Measurements from ENCODE around the gene TMEM145. TPM values are rescaled to one million over a fixed set of nuclear protein-coding genes. Genes with fewer than 3 reads are reported as not detected.

Gene TMEM145
- total RNA-seq, 4 donors from 2014 or later = 0.87 TPM; not detected in 3

DNA sequence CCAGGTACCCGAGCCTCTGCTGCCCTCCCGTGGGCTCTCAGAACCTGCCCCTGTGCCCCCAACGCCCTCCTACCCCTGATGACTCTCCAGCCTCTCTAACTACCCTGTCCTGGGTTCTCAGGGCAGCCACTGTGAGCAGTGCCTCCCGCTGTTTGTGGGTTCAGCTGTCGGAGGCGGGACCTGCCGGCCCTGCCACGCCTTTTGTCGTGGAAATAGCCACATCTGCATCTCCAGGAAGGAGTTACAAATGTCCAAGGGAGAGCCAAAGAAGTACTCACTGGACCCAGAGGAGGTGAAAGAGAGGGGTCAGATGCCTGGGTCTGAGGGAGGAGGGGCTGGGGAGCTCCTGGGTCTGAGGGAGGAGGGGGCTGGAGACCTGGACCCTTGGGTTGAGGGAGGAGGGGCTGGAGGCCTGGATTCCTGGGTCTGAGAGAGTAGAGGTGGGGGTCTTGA lies 57.0 kb downstream of the TMEM145 start:
- no peaks in the 10 kb centered on the region for H3K9me3 ChIP-seq
- TF ChIP-seq POLR2A (IDR thresholded peaks at IDR 0.05) = no peak
- H3K4me3 ChIP-seq = no peak overlapping the region
- in situ Hi-C loops (cut with MboI; ENCODE audit: low sequenced_read_pairs in 4 of 4) = no loop called here
- no peak overlapping the region for H3K27ac ChIP-seq
- intact Hi-C loops (cut with DNase I; ENCODE audit: low total_unique reads) = no loop called here
- H3K4me1 ChIP-seq = peaks cover 0 to 5% of the 10 kb centered on the region in 2 donors
- H3K36me3 ChIP-seq = no peaks in the 10 kb centered on the region
- DNase-seq (no peak), ATAC-seq (no peak)
- H3K27me3 ChIP-seq = no peaks in the 10 kb centered on the region

GRCh38 chr19:42370626-42371175 lies 57.6 kb downstream of the TMEM145 start:
- TF ChIP-seq POLR2A (IDR thresholded peaks at IDR 0.05) = no peak
- TF ChIP-seq, protein P1, sequence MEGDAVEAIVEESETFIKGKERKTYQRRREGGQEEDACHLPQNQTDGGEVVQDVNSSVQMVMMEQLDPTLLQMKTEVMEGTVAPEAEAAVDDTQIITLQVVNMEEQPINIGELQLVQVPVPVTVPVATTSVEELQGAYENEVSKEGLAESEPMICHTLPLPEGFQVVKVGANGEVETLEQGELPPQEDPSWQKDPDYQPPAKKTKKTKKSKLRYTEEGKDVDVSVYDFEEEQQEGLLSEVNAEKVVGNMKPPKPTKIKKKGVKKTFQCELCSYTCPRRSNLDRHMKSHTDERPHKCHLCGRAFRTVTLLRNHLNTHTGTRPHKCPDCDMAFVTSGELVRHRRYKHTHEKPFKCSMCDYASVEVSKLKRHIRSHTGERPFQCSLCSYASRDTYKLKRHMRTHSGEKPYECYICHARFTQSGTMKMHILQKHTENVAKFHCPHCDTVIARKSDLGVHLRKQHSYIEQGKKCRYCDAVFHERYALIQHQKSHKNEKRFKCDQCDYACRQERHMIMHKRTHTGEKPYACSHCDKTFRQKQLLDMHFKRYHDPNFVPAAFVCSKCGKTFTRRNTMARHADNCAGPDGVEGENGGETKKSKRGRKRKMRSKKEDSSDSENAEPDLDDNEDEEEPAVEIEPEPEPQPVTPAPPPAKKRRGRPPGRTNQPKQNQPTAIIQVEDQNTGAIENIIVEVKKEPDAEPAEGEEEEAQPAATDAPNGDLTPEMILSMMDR (IDR thresholded peaks at IDR 0.05 in 4 of 5, conservative IDR thresholded peaks at IDR 0.05 in 1 of 5) = no peak
- intact Hi-C loops (cut with DNase I; ENCODE audit: low total_unique reads) (no loop called here), in situ Hi-C loops (cut with MboI; ENCODE audit: low sequenced_read_pairs in 4 of 4) (no loop called here)
- no peaks in the 10 kb centered on the region for H3K27me3 ChIP-seq
- no peaks in the 10 kb centered on the region for H3K36me3 ChIP-seq
- H3K4me3 ChIP-seq = no peak overlapping the region
- H3K4me1 ChIP-seq = peaks cover 0 to 4% of the 10 kb centered on the region in 2 donors
- DNase-seq (no peak), ATAC-seq (no peak)
- H3K9me3 ChIP-seq = no peaks in the 10 kb centered on the region
- H3K27ac ChIP-seq = no peak overlapping the region

Small RNA genes within 50 kb of the gene (microRNA-seq; reads per million reads assigned to microRNA genes)
- gene MIR8077 (ENCODE audit: borderline replicate concordance in 2 of 2) = 0 reads per million in 2 donors

Other genes starting within 250 kb of the TMEM145 start
- gene GRIK5, start 243.1 kb upstream of the TMEM145 start, total RNA-seq = 1 to 10 TPM in 1 of 4 donors, under 1 TPM in 2, not detected in 1; 0.20 to 1.0 (median 0.62) TPM
- 10 to 100 TPM; 10.8 to 15.1 (median 13.8) TPM for gene ZNF574, start 237.1 kb upstream of the TMEM145 start, total RNA-seq
- gene POU2F2, start 180.9 kb upstream of the TMEM145 start, total RNA-seq = 1 to 10 TPM in 2 of 4 donors, under 1 TPM in 1, not detected in 1; 0.26 to 1.7 (median 1.6) TPM
- gene DEDD2, start 95.6 kb upstream of the TMEM145 start, total RNA-seq = 10 to 100 TPM; 22.5 to 33.6 (median 29.2) TPM
- 1 to 10 TPM; 3.3 to 5.8 (median 4.9) TPM for gene ZNF526, start 93.0 kb upstream of the TMEM145 start, total RNA-seq
- 10 to 100 TPM; 24.2 to 48.0 (median 40.1) TPM for gene GSK3A, start 70.7 kb upstream of the TMEM145 start, total RNA-seq
- gene ERF, start 58.2 kb upstream of the TMEM145 start, total RNA-seq = 10 to 100 TPM; 14.0 to 26.7 (median 14.8) TPM
- 10 to 100 TPM; 15.2 to 52.2 (median 41.5) TPM for gene CIC, start 44.1 kb upstream of the TMEM145 start, total RNA-seq
- gene PRR19, start 11.2 kb upstream of the TMEM145 start, total RNA-seq = not detected
- gene PAFAH1B3, start 10.7 kb upstream of the TMEM145 start, total RNA-seq = 10 to 100 TPM in 1 of 4 donors, 1 to 10 TPM in 3; 1.7 to 30.7 (median 5.1) TPM
- 10 to 100 TPM in 3 of 4 donors, 1 to 10 TPM in 1; 7.3 to 12.3 (median 10.3) TPM for gene MEGF8, start 12.3 kb downstream of the TMEM145 start, total RNA-seq
- gene CNFN, start 77.0 kb downstream of the TMEM145 start, total RNA-seq = not detected
- 10 to 100 TPM in 3 of 4 donors, 1 to 10 TPM in 1; 6.9 to 44.5 (median 13.7) TPM for gene LIPE, start 114.1 kb downstream of the TMEM145 start, total RNA-seq
- not detected for gene CXCL17, start 129.6 kb downstream of the TMEM145 start, total RNA-seq
- 1 to 10 TPM in 1 of 4 donors, under 1 TPM in 3; 0.36 to 2.0 (median 0.53) TPM for gene CEACAM1, start 215.2 kb downstream of the TMEM145 start, total RNA-seq